Ascending aorta (tissue), 2 donors: ENCODE results near the gene DDX10. TPM values are rescaled to one million over a fixed set of nuclear protein-coding genes. Genes with fewer than 3 reads are reported as not detected.
"Not testable (repeated sequence)": the region's sequence is repeated elsewhere in the genome, so short reads cannot be mapped to it uniquely, and the experiment has no call there.

Experiments
- DNase-seq, 2 donors: peaks; one replicate each; pipeline ENCODE4 v3.0.0-alpha.2; 2019; ENCODE audit warnings: low spot score in 2 of 2
- H3K27ac ChIP-seq, 2 donors: fragments of 200-600 bp; sonication (generic); one replicate each; pipeline ENCODE4 v1.5.1; 2016 to 2017; ENCODE audit warnings: mild to moderate bottlenecking in 1 of 2
- H3K27me3 ChIP-seq: fragments of 200-600 bp; sonication (generic); one replicate; pipeline ENCODE4 v1.5.1; 2017
- H3K36me3 ChIP-seq, 2 donors: fragments of 200-600 bp; sonication (generic); one replicate each; pipeline ENCODE4 v1.5.1; 2016
- H3K4me1 ChIP-seq, 2 donors: fragments of 200-600 bp; sonication (generic); one replicate each; pipeline ENCODE4 v1.5.1; 2016 to 2017; ENCODE audit warnings: mild to moderate bottlenecking in 1 of 2
- H3K4me3 ChIP-seq, 2 donors: fragments of 200-600 bp; sonication (generic); one replicate each; pipeline ENCODE4 v1.5.1; 2016 to 2017; ENCODE audit warnings: mild to moderate bottlenecking in 1 of 2
- H3K9me3 ChIP-seq, 2 donors: fragments of 200-600 bp; sonication (generic); one replicate each; pipeline ENCODE4 v1.5.1; 2016
- CTCF ChIP-seq, 3 experiments: fragments of 200-600 bp in 2 of 3; fragments of 450-650 bp in 1 of 3; sonication (generic) in 2 of 3; IDR thresholded peaks; one replicate each; pipeline ENCODE4 v1.5.1; 2016 to 2019; ENCODE audit warnings: antibody characterized with exemption in 3 of 3, mild to moderate bottlenecking in 1 of 3, moderate library complexity in 1 of 3
- intact Hi-C: fragments of 100-400 bp; cut with DNase I; formaldehyde crosslinking; loops from one replicate; pipeline ENCODE4 v1.15.1; 2023
- total RNA-seq: library from RNA; depleted of rRNA; stranded (reverse); fragments of >200 nt; gene quantifications from one replicate; pipeline ENCODE4 v1.1.0, GENCODE V29; 2016

Gene DDX10
- total RNA-seq, 1 donor from 2014 or later = 21.9 TPM

DNA sequence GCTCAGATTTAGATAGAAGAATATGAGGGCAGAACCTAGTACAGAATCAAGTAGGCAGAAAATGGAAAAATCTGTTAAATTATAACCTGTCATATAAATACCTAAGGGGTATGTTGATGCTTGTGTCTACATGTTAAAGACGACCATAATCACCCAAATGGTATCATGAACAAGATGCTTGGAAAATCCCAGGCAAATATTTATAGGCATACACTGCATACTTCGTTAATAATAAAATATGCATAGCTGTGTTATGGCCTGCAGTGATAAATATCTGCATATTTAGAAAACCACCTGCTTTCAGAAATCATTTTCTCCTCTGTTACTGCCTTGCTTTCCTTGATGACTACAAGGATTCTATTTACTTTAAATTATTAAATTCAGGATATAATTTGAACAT, 18.9 kb upstream of the DDX10 start:
- H3K4me3 ChIP-seq = no peak overlapping the region
- DNase-seq = no peak
- no peak overlapping the region for H3K27ac ChIP-seq
- TF ChIP-seq CTCF (IDR thresholded peaks at IDR 0.05) = no peak
- intact Hi-C loops = loop anchor here (5.0 to 10.0 kb wide), 2 partner anchors 54 to 301 kb away; partner anchors contain the start of gene EXPH5
- no peaks in the 10 kb centered on the region for H3K27me3 ChIP-seq
- H3K4me1 ChIP-seq = peaks cover 0 to 6% of the 10 kb centered on the region in 2 donors
- H3K9me3 ChIP-seq = no peaks in the 10 kb centered on the region
- H3K36me3 ChIP-seq = no peaks in the 10 kb centered on the region

DNA sequence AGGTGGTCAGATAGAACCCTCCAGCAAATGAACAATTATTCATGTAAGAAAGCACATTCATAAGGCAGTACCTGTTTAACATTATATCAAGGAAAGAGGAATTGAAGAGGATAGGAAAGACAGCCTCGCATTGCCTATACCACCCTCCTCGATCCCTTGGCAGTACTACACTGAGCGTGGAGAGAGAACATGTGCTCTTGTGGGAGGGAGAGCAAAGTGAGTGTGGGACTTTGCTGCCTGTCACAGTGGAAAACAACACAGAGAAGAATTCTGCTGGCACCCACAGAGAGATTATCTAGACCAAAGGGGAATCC, 17.5 kb upstream of the DDX10 start:
- no peak for TF ChIP-seq CTCF (IDR thresholded peaks at IDR 0.05)
- intact Hi-C loops = loop anchor here (5.0 to 10.0 kb wide), 2 partner anchors 55 to 303 kb away; partner anchors contain the start of gene EXPH5
- no peaks in the 10 kb centered on the region for H3K9me3 ChIP-seq

GRCh38 chr11:108647701-108648527, 17.0 kb upstream of the DDX10 start:
- Histone ChIP-seq H3K27me3 (no peaks in the 10 kb centered on the region), H3K27ac (peak overlapping the region; percentile 34 to 47), H3K4me1 (peaks cover 0 to 6% of the 10 kb centered on the region in 2 donors), H3K36me3 (no peaks in the 10 kb centered on the region), H3K9me3 (no peaks in the 10 kb centered on the region), H3K4me3 (no peak overlapping the region)
- peak; percentile 64 to 66 (median 64) for TF ChIP-seq CTCF (IDR thresholded peaks at IDR 0.05)
- intact Hi-C loops = loop anchor here (2.0 to 10.0 kb wide), 3 partner anchors 56 to 303 kb away; partner anchors contain the start of gene EXPH5
- DNase-seq = peak in 1 of 2 donors; percentile 71

More for the DNA sequence above, 17.5 kb upstream of the DDX10 start:
- no peaks in the 10 kb centered on the region for H3K36me3 ChIP-seq
- no peak overlapping the region for H3K4me3 ChIP-seq
- H3K27me3 ChIP-seq = no peaks in the 10 kb centered on the region
- no peak for DNase-seq
- H3K4me1 ChIP-seq = peaks cover 0 to 6% of the 10 kb centered on the region in 2 donors
- H3K27ac ChIP-seq = peak overlapping the region in 1 of 2 donors; percentile 34

DNA sequence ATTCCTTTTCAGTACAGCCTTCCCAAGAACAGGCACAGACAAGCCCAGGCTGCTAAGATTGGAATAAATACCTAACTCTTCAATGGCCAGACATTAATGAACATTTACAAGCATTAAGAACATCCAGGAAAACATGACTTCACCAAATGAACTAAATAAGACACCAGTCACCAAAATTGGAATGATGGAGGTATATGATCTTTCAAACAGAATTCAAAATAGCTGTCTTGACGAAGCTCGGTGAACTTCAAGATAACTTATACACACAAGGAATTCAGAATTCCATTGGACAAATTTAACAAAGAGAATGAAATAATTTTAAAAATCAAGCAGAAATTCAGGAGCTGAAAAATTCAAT, 16.4 kb upstream of the DDX10 start:
- no peak for TF ChIP-seq CTCF (IDR thresholded peaks at IDR 0.05)
- intact Hi-C loops = loop anchor here (2.0 to 10.0 kb wide), 3 partner anchors 56 to 304 kb away; partner anchors contain the start of gene EXPH5
- Histone ChIP-seq H3K27me3 (no peaks in the 10 kb centered on the region), H3K36me3 (no peaks in the 10 kb centered on the region), H3K9me3 (no peaks in the 10 kb centered on the region), H3K4me3 (no peak overlapping the region), H3K27ac (no peak overlapping the region), H3K4me1 (peaks cover 0 to 6% of the 10 kb centered on the region in 2 donors)
- DNase-seq = no peak

DNA sequence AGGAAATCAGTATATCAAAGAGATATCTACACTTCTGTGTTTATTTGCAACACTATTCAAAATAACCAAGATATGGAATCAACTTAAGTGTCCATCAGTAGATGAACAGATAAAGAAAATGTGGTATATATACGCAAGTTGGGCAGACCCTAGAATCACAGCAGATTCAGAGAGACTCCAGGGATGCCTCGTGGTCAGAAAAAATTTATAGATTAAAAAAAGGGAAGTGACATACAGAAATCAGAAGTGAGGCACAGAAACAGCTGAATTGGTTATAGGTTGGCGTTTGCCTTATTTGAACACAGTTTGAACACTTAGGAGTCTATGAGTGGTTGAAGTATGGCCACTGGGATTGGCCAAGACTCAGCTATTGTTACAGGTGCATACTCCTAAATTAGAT, 10.8 kb upstream of the DDX10 start:
- H3K27me3 ChIP-seq, H3K9me3 ChIP-seq, H3K4me3 ChIP-seq, intact Hi-C loops, H3K36me3 ChIP-seq, H3K4me1 ChIP-seq, DNase-seq, H3K27ac ChIP-seq: not testable (repeated sequence)

DNA sequence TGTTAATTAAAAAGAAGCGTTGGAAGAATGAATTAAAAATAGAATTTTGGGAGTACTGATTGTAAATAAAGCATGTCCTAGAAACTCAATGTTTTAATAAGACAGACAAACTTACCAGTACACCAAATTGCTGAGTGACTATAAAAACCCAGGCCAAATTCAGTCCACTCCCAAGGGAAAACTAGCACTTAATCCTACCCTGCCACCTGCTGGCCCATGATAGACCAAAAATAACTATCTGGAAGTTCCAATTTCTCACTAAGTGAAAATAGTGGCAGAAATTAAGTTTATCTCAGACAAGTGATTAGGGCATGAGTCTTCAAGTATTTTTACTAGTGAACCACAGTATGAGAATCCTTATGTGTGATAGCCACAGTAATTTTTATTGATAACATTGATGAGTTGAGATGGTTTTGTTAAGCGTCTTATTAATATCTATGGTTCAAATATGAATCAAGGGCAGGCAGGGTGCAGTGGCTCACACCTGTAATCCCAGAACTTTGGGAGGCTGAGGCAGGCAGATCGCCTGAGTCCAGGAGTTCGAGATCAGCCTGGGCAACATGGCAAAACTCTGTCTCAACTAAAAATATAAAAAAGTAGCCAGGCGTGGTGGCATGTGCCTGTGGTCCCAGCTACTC, 9.8 kb upstream of the DDX10 start:
- Histone ChIP-seq H3K9me3 (no peaks in the 10 kb centered on the region), H3K36me3 (no peaks in the 10 kb centered on the region), H3K4me1 (no peaks in the 10 kb centered on the region), H3K27ac (no peak overlapping the region), H3K4me3 (no peak overlapping the region), H3K27me3 (no peaks in the 10 kb centered on the region)
- peak in 2 of 3 experiments; percentile 30 to 53 for TF ChIP-seq CTCF (IDR thresholded peaks at IDR 0.05)
- intact Hi-C loops = no loop called here
- no peak for DNase-seq
